NCI-H2196 treated with DMSO at 0.1 percent for 48 hours (cell line): Measurements from ENCODE around the gene ZBTB46.
"Not testable (repeated sequence)": the region's sequence is repeated elsewhere in the genome, so short reads cannot be mapped to it uniquely, and the experiment has no call there.

ENCODE experiments used
- DNase-seq: peaks from one replicate; lab custom pipeline; 2025; ENCODE audit not compliant: unreplicated experiment; lab: John Stamatoyannopoulos, UW

Gene ZBTB46

DNA sequence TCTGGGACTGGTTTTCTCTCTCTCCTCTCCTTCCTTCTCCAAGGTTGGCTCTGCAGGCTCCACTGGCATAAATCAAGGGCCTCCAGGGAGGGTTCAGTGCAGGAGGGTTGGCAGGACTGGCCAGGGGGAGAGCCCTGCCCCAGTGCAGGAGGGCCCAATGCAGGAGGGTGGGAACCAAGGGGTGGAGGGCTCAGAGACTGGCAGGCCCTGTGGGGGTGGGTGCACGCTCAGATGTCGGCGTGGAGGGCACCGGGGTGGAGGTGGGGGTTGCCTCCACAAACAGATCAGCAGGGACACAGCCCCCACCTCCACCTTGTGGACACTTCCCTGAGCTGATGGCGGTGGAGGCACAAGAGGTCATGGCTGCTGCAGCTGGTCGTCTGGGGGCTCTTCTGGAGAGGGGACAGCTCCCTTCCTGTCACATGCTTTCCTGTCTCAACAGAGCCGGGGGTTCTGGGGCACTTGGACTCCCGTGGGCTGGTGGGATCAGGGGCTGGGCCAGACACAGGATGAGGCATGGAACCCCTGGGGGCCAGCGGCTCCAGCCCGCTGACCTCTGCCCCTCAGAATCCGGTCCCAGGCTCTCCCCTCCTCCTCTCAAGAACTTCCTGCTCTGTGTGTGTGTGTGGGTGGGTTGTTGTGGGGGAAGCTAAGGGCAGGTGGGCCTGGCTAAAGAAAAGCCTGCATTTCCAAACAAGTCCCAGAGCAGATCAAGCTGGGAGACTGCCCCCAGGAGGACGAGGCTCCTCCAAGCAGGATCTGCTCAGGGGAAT lies 27.5 kb upstream of the ZBTB46 start:
- no peak for DNase-seq

DNA sequence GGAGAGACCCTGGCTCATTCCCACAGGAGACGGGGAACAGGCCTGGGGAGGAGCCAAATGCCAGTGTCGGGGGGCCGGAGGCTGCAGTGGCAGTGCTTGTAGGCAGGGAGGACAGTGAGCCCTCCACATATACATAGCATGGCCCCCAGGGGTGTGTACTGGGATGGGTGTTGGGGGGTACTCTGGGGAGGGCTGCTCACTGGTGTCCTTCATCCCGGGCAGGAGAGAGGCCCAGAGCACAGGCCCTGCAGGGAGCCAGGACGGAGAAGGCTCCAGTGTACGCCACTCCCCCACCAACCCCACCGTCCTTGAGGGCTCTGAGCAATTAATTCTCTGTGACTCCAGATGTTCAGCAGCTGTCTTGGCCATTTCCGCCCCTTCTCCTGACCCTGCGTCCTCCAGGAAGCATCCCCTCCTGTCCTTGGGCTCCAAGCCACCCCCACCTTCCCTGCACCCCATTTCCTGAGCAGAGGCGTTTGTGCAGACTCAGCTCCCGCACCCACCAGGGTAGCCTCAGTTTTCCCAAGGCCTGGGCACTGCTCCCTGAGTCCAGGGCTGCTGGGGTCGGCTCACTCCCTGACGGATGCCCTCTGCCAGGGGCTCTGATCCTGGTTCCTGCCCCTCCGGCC lies 26.8 kb upstream of the ZBTB46 start:
- no peak for DNase-seq

DNA sequence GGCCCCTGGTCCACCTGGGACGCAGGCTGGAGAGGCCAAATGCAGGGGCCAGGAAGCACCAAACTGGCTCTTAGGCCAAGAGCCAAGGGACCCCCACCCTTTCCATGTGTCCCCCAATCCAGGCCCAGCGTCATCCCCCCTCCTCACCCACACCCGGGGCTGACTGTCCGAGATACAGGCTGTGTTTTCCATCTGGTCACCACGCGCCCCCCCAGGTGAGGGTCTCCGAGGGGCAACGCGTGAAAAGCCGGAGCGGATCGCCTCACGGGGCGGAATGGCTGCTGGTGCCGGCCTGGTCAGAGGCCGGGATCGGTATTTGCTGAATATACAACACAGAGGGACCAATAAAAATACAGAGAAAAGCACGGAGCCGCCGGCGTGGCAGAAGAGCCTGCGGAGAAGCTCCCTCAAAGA lies 25.0 kb upstream of the ZBTB46 start:
- DNase-seq: no peak

DNA sequence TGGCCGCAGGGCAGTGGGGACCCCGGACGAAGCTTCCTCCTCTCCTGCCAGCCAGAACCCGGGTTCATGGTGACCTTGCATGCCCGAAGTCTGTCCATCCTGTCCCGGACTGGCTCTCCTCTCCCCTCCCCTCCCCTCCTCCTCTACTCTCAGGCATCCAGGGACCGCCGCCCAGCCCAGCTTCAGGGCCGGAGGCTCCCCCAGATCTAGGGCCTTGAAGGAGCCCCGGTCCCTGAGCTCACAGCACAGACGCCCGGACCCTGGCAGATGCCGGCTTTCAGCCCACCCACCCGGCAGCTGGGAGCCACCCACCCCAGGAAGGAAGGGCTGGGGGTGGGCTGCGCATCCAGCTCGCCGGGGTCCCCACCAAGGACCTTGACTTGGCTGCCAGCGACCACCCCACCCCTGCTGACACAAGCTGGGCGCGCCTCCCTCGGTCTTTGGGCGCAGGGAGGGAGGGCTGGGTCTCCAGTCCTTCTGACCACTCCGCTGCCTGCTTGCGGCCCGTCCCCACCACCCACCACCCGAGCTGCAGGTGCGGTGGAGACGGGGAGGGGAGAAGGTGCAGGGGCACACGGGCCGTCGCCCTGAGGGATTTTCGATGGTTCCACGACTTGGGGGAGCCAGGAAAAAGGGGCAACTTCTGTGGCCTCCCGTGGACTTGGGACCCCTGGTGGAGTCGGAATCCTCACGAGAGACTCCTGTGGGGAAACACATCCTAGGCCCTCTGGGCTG lies 24.5 kb upstream of the ZBTB46 start:
- no peak for DNase-seq

DNA sequence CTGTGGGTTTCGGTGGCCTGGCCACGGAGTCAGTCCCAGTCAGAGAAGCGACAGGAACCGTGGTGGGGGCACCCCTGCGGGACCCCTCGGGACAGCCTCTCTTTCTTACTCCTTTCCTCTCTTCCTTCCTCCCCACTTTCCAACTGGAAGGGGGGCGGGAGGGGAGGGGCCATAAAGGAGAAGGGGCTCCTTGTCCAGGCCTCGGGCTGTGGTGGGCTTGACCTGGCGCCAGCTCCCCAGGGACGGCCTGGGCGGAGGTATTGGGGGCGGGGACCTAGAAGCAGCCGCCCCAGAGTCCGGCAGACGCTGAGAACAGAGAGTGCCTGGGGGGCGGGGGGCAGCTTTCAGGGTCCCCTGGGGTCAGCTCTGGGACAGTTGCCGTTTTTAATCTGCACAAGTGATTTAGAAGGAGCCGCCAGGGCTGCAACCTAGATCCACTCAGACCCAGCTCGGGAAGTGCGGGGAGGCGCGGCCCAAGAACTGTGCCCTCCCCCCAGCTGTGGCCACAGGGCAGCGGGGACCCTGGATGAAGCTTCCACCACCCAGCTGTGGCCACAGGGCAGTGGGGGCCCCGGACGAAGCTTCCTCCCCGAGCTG lies 23.8 kb upstream of the ZBTB46 start:
- no peak for DNase-seq

DNA sequence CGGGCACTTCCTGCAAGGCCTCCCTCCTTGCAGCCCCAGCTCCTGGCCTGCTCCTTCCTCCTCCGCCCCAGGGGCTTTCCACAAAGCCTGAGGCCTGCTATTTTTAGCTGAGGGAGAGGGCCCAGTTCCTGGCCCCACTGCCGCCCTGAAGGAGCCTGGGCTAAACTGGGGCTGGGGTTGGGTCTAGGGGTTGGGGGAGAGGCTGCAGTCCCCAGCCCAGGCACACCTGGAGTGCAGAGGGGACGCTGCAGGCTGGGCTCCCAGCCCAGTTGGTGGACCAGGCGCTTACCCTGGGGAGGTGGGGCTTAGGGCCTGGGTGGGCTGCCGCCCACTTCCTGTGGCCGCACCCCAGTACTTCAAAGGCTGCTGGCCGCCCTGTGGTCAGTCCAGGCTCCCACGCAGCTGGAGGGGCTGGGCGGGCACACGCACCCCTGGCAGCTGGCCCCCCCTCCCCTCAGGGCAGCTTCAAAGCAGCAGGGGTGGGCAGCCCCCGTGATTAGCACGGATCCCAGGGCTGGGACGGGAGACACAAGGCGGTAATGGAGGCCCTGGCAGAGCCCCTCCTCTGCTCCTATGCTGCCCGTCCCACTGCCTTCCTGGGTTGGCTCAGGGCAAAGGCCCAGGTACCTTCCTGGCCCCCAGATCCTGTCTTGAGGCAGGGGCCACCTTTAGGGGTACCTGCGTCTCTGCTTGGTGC lies 23.2 kb upstream of the ZBTB46 start:
- no peak for DNase-seq

DNA sequence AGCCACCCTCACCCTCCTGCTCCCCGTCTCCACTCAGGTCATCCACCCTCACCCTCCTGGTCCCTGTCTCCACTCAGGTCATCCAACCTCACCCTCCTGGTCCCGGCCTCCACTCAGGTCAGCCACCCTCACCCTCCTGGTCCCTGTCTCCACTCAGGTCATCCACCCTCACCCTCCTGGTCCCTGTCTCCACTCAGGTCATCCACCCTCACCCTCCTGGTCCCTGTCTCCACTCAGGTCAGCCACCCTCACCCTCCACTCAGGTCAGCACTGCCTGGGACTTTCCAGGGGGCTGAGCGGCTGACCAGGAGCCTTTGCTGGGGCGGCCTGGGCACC lies 22.6 kb upstream of the ZBTB46 start:
- not testable (repeated sequence) for DNase-seq

DNA sequence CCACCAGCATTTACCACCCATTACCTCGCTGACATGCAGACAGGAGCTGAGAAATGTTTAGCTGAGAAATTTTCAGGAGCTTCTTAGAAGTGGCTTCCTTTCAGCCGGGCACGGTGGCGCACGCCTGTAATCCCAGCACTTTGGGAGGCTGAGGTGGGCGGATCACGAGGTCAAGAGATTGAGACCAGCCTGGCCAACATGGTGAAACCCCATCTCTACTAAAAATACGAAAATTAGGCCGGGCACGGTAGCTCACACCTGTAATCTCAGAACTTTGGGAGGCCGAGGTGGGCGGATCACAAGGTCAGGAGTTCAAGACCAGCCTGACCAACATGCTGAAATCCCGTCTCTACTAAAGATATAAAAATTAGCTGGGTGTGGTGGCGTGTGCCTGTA lies 20.5 kb upstream of the ZBTB46 start:
- not testable (repeated sequence) for DNase-seq

DNA sequence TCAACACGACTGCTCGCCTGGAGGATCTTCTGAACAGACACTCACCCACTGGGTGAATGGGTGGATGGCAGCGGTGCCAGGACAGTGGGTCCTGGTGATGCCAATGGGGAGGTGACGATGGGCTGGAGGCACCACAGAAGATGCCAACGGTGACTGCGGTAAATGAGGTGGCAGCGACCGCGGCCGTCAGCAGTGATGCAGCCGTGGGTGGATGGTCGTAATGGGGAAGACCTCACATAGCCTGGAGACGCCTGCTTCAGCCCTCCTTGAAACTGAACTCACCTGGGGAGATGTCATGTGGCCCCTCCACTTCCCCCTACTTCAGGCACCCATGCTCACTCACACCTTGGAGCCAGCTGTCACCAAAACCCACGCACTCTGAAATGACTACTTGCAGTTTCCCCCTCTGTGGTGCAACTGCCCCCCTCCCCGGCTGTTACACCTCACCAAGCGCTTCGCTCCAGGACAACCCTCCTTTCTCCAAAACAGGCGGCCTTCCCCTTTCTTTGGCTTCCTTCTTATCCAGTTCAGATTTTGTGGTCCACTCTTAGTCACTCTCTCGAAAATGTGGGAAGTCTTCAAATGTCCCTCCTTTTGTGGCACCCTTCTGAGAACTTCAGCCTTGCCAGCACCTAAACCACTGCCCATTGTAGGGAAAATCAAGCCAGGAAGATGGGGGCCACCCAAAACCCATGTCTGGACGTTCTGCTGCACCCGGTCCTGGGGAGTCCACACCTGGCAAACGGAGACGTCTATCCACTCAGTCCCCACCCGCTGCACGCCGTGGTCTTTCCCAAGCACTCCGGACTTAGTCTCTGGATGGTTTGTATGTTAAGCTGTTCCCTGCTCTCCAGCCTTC lies 19.9 kb upstream of the ZBTB46 start:
- DNase-seq: no peak

DNA sequence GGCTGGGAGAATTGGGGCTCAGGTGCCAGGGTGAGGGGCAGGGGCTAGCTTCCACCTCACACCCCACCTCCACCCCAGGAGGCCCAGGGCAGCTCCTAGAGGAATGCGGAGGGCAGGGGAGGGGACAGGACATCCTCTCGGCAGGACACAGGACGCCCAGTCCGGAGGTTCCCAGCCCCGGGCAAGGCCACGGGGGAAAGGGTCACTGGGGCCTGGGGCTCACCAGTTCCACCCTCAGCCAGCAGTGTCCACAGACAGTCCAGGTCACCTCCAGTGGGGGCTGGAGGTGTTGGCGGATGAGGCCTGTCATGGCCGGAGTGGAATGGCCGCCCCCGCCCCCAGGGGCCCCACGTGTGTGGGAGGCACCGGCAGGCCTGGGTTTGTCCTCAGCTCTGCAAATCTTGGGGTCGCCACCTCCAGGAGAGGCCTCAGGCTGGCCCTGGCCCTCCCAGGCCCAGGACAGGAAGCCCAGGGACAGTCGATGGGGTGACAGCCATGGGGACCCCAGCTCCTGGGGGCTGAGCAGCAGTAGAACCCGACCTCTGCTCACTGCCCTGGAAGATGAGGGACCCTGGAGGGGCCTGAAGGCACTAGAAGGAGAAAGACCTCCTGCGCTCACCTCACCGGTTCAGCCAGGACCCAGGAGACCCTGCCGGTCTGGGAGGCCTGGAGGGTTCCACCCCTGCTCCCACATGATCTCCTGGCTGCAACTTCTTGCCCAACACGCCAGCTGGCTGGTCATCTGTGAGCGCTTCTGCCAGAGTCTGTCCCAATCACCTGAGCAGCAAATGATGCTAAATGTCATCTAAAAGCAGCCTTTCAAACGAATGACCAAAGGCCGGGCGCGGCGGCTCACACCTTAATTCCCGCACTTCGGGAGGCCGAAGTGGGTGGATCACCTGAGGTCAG lies 17.2 kb upstream of the ZBTB46 start:
- no peak for DNase-seq

DNA sequence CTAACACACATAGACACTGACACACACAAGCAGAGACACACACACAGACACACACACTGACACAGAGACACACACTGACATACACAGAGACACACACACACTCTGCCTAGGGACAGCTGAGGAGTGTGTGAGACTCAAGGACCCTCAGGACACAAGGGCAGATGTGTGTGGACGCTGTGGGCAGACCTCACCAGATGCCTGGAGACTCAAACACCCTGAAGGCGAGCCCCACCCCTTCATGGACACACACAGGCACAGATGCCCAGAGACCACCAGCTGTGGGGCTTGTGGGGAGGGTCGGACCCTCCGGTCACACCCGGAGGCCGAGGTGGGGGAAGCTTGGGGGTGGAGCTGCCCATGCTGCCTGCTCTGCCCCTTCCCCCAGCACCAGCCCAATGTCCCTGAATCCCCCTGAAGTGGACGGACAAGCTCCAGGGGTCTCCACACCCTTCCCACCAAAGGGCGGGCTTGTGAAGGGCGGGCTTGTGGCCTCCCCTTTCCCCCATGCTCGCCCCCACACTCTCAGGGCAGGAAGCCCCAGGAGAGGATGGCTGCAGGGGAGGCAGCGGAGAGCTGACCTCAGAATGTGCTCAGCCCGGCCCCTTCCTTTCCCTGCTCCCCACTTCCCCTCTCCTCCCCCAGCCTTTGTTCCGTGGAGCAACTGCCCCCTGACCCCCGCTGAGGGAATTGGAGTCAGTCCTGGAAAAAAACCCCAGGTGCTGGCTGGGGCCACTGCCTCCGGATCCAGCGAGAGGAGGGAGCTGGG lies 16.4 kb upstream of the ZBTB46 start:
- DNase-seq: no peak

DNA sequence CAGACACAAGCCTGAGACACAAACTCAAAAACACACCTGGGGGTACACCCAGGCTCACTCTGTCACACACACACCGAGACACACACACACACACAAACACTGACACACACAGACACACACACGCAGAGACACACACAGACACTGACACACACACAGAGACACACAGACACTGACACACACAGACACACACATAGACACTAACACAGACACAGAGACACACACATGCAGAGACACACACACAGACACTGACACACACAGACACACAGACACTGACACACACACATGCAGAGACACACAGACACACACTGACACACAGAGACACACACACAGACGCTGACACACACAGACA lies 15.8 kb upstream of the ZBTB46 start:
- no peak for DNase-seq

DNA sequence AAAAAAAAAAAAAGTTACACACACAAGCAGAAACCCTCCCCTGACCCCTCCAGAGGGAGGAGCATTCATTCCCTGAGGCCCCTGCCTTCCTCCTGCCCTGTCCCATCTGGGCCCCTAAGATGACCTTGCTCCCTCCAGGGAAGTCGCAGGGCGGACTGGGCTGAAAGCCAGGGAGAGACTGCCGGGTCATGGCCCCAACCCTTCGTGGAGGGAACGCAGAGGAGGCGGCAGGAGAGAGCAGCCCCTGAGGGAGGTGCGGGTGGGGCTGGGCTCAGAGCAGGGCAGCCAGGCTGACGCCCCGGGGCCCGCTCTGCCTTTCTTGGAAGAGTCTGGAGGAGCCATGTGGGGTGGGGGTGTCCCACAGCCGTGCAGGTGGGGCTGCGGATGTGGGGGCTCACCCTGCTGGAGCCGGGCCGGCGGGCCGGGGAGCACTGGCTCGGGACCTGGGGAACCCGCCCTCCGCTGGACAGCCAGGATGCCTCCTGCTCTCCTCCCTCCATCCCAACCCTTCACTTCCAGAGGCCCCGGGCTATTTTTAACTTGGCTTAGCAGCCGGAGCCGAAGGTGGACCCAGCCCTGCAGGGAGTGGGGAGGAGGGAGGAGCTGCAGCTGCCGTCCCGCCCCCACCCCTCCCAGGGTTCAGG lies 15.2 kb upstream of the ZBTB46 start:
- DNase-seq: no peak

DNA sequence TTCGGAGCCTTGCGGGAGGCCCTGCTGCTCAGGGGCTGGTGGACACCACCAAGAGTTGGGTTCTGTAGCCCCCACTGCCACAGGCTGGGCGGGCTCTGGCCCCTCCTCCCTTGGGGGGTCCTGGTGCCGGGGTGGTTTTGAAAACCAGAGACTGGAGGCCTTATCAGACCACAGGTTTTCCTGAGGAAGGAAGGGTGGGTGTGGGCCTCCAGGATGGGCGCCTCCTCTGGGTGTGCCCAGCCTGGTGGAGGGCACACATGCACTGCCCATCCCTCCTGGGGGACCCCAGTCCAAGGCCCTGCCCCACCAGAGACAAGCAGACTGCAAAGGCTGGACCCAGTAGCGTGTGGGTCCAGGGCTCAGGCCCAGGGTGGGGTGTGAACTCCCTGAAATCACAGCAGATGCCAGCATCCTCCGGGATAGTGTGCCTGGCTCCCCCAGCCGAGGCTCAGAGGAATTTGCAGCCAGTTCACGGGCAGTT lies 13.5 kb upstream of the ZBTB46 start:
- DNase-seq: no peak

DNA sequence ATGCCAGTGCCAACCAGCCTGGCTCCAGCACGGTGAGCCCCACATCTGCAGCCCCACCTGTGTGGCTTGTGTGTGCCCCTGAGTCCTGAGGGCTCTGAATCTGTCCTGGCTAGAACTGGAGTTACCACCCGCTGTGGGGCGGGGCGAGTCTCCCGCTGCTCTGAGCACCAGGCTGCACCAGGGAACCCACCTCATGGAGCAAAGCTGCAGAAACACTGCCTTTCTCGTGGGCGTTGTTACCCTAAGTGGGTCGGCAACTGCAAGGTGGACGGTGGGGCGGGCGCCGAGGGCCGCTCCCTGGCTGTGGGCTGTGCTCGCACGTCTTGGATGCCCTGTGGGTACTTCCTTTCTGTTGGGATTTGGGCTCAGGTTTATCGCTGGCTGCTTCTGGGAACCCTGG lies 12.7 kb upstream of the ZBTB46 start:
- no peak for DNase-seq

DNA sequence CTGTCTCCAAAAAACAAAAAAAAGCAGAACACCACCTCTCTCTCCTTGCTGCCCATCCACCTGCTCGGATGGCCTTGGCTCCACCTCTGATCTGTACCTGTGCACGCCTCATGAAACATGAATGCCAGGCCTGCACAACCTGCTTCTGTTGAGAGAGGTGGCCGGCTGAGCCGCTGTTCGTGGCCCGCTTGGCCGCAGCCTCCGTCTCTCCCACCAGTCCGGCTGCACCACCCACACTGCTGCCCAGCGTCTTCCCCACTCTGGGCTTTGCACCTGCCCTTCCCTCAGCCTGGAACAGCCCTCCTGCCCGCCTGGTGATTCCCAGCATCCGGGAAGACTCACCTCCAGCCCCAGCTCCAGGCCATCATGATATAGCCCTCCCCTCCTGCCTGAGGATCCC lies 12.2 kb upstream of the ZBTB46 start:
- no peak for DNase-seq

DNA sequence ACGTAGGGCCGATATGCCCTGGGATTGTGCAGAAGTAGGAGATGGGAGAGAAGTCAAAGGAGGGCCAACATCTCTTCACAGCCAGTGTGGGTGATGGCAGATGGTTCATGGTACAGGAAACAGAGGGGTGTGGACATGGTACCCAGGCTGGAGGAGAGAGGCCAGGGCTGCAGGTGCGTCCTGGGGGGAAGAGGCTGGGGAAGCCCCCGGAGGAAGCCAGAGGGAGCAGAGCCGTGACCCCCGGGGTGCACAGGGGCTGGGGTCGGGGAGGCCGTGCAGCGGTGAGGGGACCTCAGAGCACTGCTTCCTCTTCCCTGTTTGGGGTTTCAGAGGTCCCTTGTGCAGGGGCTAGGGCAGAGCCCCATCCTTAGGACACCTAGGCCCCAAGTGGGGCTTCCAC lies 11.2 kb upstream of the ZBTB46 start:
- DNase-seq: no peak

DNA sequence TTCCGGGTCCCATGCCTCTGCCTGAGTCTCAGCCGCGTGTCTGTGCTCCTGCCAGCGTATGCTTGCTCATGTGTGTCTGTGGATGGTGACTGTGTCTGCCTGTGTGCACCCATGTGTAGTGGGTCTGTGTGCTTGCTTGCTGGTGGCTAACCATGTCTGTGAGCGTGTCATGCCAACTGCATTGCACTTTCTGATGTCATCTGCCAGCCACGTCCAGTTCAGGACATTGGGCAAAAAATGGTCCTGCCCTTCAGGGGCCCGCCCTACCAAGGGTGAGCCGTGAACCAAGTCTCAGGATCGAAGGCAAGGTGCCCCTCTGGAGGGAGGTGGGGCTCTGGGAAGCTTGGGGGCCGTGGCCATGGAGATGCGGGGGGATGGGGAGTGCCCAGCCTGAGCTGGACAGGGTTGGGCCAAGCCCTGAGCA lies 9.4 kb upstream of the ZBTB46 start:
- no peak for DNase-seq
